Measurements from ENCODE around the gene EIF4G3.

EIF4G3 gene

DNA sequence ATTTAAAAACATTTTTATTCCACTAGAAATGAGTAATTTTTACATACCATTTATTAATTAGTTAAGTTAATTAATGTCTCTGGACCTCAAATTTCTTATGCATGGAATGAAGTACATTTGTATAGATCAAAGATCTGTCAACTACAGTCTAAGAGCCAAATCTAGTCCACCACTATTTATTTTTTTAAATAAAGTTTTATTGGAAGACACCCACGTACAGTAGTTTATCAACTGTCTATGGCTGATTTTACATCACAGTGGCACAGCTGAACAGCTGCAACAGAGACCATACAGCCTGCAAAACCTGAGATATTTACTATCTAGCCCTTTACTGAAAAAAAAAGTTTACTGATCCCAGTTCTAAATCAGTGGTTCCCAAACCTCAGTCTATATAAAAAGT lies 201.0 kb downstream of the EIF4G3 start:
- Histone ChIP-seq H3K9me3 (ENCODE audit: control insufficient read depth, low read length) (no peaks in the 10 kb centered on the region), H3K79me2 (no peaks in the 10 kb centered on the region), H3K27me3 (ENCODE audit: control insufficient read depth, insufficient read depth, low read length) (no peaks in the 10 kb centered on the region), H3K4me1 (no peaks in the 10 kb centered on the region), H3K9ac (no peak overlapping the region), H3K4me3 (ENCODE audit: low read depth, low read length) (no peak overlapping the region), H3K4me2 (ENCODE audit: low read length) (no peak overlapping the region), H2AFZ (no peak overlapping the region), H3K27ac (no peak overlapping the region), H3K36me3 (ENCODE audit: control insufficient read depth, insufficient read depth, low read length) (no peaks in the 10 kb centered on the region)
- TF ChIP-seq, protein P1, sequence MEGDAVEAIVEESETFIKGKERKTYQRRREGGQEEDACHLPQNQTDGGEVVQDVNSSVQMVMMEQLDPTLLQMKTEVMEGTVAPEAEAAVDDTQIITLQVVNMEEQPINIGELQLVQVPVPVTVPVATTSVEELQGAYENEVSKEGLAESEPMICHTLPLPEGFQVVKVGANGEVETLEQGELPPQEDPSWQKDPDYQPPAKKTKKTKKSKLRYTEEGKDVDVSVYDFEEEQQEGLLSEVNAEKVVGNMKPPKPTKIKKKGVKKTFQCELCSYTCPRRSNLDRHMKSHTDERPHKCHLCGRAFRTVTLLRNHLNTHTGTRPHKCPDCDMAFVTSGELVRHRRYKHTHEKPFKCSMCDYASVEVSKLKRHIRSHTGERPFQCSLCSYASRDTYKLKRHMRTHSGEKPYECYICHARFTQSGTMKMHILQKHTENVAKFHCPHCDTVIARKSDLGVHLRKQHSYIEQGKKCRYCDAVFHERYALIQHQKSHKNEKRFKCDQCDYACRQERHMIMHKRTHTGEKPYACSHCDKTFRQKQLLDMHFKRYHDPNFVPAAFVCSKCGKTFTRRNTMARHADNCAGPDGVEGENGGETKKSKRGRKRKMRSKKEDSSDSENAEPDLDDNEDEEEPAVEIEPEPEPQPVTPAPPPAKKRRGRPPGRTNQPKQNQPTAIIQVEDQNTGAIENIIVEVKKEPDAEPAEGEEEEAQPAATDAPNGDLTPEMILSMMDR (IDR thresholded peaks at IDR 0.05): no peak

DNA sequence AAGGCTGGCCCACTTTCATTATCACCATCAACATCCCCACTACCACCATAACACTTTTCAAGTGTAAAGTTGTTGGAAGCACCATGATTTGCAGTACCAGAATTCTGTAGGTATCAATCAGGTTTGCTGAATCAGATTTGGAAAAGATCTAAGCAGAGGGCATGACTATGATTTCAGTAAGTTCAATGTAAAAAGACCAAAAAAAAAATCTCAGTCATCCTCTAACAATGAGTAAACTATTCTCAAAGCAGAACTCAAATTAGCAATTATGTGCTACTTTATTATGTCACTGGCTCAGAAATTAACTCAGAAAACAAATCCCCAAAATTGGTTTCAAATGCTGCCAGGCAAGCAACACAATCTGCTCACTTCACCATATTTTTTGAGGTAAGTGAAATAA lies 201.7 kb downstream of the EIF4G3 start:
- Histone ChIP-seq H3K4me1 (no peaks in the 10 kb centered on the region), H3K36me3 (ENCODE audit: control insufficient read depth, insufficient read depth, low read length) (no peaks in the 10 kb centered on the region), H3K9ac (no peak overlapping the region), H3K79me2 (no peaks in the 10 kb centered on the region), H3K27ac (no peak overlapping the region), H3K9me3 (ENCODE audit: control insufficient read depth, low read length) (no peaks in the 10 kb centered on the region), H3K4me2 (ENCODE audit: low read length) (no peak overlapping the region), H3K27me3 (ENCODE audit: control insufficient read depth, insufficient read depth, low read length) (no peaks in the 10 kb centered on the region), H2AFZ (no peak overlapping the region), H3K4me3 (ENCODE audit: low read depth, low read length) (no peak overlapping the region)
- TF ChIP-seq, protein P1 (IDR thresholded peaks at IDR 0.05): no peak

DNA sequence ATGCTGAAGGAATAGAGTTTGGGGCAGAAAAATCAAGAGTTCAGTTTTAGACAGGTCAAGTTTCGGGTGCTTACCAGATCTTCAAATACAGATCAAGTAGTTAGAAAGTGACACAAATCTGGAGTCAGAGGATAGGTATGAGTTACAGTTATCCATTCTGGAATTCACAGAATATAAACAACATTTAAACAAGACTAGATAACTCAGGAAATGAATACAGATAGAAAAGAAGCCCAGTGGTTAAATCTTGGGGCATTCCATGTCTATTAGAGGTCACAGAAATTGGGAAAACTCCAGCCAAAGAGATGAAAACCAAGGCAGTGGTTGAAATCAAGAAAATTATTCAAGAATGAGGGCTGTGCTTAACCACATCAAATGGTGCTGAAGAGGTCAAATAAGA lies 202.6 kb downstream of the EIF4G3 start:
- no peaks in the 10 kb centered on the region for H3K36me3 ChIP-seq (ENCODE audit: control insufficient read depth, insufficient read depth, low read length)

DNA sequence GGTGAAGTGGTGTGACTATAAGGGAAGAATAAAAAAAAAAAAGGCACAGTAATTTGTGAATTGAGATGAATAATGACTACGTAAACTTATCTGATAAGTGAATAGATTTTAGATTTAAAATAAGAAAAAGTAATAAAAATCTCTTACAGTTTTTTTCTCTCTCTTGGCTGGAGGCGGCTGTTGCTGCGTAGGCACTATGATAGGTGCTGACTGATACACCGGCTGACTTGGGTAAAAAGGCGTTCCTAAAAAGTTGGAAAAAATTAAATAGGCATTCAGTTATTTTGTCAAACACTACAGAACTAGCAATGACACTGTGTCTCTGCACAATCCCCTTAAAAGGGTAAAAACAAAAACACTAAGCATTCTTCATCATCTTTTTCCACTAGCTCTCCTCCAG lies 203.8 kb downstream of the EIF4G3 start:
- Histone ChIP-seq H2AFZ (no peak overlapping the region), H3K27ac (no peak overlapping the region), H3K9me3 (ENCODE audit: control insufficient read depth, low read length) (no peaks in the 10 kb centered on the region), H3K4me3 (ENCODE audit: low read depth, low read length) (no peak overlapping the region), H3K79me2 (no peaks in the 10 kb centered on the region), H3K27me3 (ENCODE audit: control insufficient read depth, insufficient read depth, low read length) (no peaks in the 10 kb centered on the region), H3K4me1 (no peaks in the 10 kb centered on the region), H3K9ac (no peak overlapping the region), H3K4me2 (ENCODE audit: low read length) (no peak overlapping the region), H3K36me3 (ENCODE audit: control insufficient read depth, insufficient read depth, low read length) (no peaks in the 10 kb centered on the region)
- TF ChIP-seq, protein P1 (IDR thresholded peaks at IDR 0.05): no peak

More for the DNA sequence above, 202.6 kb downstream of the EIF4G3 start:
- Histone ChIP-seq H3K9me3 (ENCODE audit: control insufficient read depth, low read length) (no peaks in the 10 kb centered on the region), H3K9ac (no peak overlapping the region), H2AFZ (no peak overlapping the region), H3K4me3 (ENCODE audit: low read depth, low read length) (no peak overlapping the region), H3K27me3 (ENCODE audit: control insufficient read depth, insufficient read depth, low read length) (no peaks in the 10 kb centered on the region), H3K4me2 (ENCODE audit: low read length) (no peak overlapping the region), H3K4me1 (no peaks in the 10 kb centered on the region), H3K79me2 (no peaks in the 10 kb centered on the region), H3K27ac (no peak overlapping the region)
- TF ChIP-seq, protein P1 (IDR thresholded peaks at IDR 0.05): no peak
